ENCODE data around the gene CTH.
A peak's percentile ranks its signal among the peaks of the same experiment; 100 is the strongest.

DNA sequence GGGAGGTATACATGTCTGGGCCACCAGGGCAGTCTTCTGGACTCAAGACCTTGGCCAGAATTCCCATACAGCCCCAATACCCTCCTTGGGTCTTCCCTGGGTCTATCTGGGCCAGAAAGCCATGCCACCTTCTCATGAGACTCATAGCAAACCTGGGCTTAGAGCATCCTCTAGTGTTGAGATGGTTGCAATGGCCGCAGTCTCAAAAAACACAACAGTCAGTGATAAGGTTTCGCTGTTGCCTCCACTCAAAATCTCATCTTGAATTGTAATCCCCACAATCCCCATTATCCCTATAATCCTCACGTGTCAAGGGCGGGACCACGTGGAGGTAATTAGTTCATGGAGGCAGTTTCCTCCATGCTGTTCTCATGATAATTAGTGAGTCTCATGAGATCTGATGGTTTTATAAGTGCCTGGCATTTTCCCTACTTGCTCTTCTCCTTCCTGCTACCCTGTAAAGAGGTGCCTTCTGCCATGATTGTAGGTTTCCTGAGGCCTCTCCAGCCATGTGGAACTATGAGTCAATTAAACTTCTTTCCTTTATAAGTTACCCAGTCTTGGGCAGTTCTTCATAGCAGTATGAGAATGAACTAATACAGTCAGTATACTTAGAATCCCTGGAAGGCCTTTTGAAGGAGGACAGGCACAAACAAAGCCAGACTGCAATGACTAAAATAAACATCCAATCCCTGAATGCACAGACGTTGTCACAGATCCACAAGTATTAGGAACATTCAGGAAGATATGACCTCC, 77.0 kb downstream of the CTH start:
- TF ChIP-seq CTCF (IDR thresholded peaks at IDR 0.05; ENCODE audit: low read depth, low read length, missing input control), result peak; percentile 64
- TF ChIP-seq, protein P1, sequence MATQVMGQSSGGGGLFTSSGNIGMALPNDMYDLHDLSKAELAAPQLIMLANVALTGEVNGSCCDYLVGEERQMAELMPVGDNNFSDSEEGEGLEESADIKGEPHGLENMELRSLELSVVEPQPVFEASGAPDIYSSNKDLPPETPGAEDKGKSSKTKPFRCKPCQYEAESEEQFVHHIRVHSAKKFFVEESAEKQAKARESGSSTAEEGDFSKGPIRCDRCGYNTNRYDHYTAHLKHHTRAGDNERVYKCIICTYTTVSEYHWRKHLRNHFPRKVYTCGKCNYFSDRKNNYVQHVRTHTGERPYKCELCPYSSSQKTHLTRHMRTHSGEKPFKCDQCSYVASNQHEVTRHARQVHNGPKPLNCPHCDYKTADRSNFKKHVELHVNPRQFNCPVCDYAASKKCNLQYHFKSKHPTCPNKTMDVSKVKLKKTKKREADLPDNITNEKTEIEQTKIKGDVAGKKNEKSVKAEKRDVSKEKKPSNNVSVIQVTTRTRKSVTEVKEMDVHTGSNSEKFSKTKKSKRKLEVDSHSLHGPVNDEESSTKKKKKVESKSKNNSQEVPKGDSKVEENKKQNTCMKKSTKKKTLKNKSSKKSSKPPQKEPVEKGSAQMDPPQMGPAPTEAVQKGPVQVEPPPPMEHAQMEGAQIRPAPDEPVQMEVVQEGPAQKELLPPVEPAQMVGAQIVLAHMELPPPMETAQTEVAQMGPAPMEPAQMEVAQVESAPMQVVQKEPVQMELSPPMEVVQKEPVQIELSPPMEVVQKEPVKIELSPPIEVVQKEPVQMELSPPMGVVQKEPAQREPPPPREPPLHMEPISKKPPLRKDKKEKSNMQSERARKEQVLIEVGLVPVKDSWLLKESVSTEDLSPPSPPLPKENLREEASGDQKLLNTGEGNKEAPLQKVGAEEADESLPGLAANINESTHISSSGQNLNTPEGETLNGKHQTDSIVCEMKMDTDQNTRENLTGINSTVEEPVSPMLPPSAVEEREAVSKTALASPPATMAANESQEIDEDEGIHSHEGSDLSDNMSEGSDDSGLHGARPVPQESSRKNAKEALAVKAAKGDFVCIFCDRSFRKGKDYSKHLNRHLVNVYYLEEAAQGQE (IDR thresholded peaks at IDR 0.05), result no peak
- TF ChIP-seq, protein P2, sequence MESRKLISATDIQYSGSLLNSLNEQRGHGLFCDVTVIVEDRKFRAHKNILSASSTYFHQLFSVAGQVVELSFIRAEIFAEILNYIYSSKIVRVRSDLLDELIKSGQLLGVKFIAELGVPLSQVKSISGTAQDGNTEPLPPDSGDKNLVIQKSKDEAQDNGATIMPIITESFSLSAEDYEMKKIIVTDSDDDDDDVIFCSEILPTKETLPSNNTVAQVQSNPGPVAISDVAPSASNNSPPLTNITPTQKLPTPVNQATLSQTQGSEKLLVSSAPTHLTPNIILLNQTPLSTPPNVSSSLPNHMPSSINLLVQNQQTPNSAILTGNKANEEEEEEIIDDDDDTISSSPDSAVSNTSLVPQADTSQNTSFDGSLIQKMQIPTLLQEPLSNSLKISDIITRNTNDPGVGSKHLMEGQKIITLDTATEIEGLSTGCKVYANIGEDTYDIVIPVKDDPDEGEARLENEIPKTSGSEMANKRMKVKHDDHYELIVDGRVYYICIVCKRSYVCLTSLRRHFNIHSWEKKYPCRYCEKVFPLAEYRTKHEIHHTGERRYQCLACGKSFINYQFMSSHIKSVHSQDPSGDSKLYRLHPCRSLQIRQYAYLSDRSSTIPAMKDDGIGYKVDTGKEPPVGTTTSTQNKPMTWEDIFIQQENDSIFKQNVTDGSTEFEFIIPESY (IDR thresholded peaks at IDR 0.05), result no peak
- TF ChIP-seq SP1 (IDR thresholded peaks at IDR 0.05), result no peak
- TF ChIP-seq EGR1 (IDR thresholded peaks at IDR 0.05; ENCODE audit: low read depth in 2 of 2), result no peak
- no peak for TF ChIP-seq TAF1 (conservative IDR thresholded peaks at IDR 0.05)
- TF ChIP-seq, protein P3, sequence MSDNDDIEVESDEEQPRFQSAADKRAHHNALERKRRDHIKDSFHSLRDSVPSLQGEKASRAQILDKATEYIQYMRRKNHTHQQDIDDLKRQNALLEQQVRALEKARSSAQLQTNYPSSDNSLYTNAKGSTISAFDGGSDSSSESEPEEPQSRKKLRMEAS (IDR thresholded peaks at IDR 0.05), result no peak
- TF ChIP-seq YY1 (IDR thresholded peaks at IDR 0.05), result no peak
- TF ChIP-seq GABPA (IDR thresholded peaks at IDR 0.05 in 1 of 2, conservative IDR thresholded peaks at IDR 0.05 in 1 of 2), result no peak
- TF ChIP-seq RAD21 (IDR thresholded peaks at IDR 0.05), result peak; percentile 81 to 87
- TF ChIP-seq HNF4G (IDR thresholded peaks at IDR 0.05), result no peak

Measured in liver (tissue), 3 donors.